ENCODE data around the gene PIK3C2G. TPM values are rescaled to one million over a fixed set of nuclear protein-coding genes. Genes with fewer than 3 reads are reported as not detected.

PIK3C2G gene
- total RNA-seq, 8 experiments from 2014 or later: 0.05 to 0.92 (median 0.19) TPM; not detected in 5

Other genes with a start within 250 kb of the PIK3C2G start
- gene RERGL, start 171.3 kb upstream of the PIK3C2G start, total RNA-seq: under 1 TPM in 2 of 8 experiments, not detected in 6; 0.43 to 0.86 TPM